UCSD-AML1 (cell line): Measurements from ENCODE around the gene USP17L19.
"Not testable (repeated sequence)": the region's sequence is repeated elsewhere in the genome, so short reads cannot be mapped to it uniquely, and the experiment has no call there.

Experiments
- DNase-seq: peaks from one replicate; lab custom pipeline; 2025; ENCODE audit not compliant: unreplicated experiment; lab: John Stamatoyannopoulos, UW

USP17L19 gene

GRCh38 chr4:9253078-9253477, at the start of gene USP17L19:
USP17L19 (plus strand) TSS chr4:9253378; CDS start chr4:9253378, 0 bp downstream.
- not testable (repeated sequence) for DNase-seq

- DNase-seq = not testable (repeated sequence)
Measured at GRCh38 chr4:9210357-9210756, 42.8 kb upstream of the USP17L19 start, which contains the start of gene USP17L10. USP17L10 (plus strand) TSS chr4:9210657; CDS start chr4:9210657, 0 bp downstream.

- DNase-seq = not testable (repeated sequence)
Measured at GRCh38 chr4:9214701-9215100, 38.5 kb upstream of the USP17L19 start.

GRCh38 chr4:9215105-9215504, 38.1 kb upstream of the USP17L19 start, which contains the start of gene USP17L11:
USP17L11 (plus strand) TSS chr4:9215405; CDS start chr4:9215405, 0 bp downstream.
- not testable (repeated sequence) for DNase-seq

GRCh38 chr4:9219852-9220251, 33.3 kb upstream of the USP17L19 start, which contains the start of gene USP17L12:
USP17L12 (plus strand) TSS chr4:9220152; CDS start chr4:9220152, 0 bp downstream.
- DNase-seq = not testable (repeated sequence)

GRCh38 chr4:9224596-9224995, 28.6 kb upstream of the USP17L19 start, which contains the start of gene USP17L13:
USP17L13 (plus strand) TSS chr4:9224896; CDS start chr4:9224896, 0 bp downstream.
- not testable (repeated sequence) for DNase-seq

- DNase-seq = not testable (repeated sequence)
Measured at GRCh38 chr4:9230249-9230648, 22.9 kb upstream of the USP17L19 start.

GRCh38 chr4:9234085-9234484, 19.1 kb upstream of the USP17L19 start, which contains the start of gene USP17L15:
USP17L15 (plus strand) TSS chr4:9234385; CDS start chr4:9234385, 0 bp downstream.
- DNase-seq = not testable (repeated sequence)

- DNase-seq = not testable (repeated sequence)
Measured at GRCh38 chr4:9238461-9238860, 14.7 kb upstream of the USP17L19 start.

GRCh38 chr4:9243579-9243978, 9.6 kb upstream of the USP17L19 start, which contains the start of gene USP17L17:
USP17L17 (plus strand) TSS chr4:9243879; CDS start chr4:9243879, 0 bp downstream.
- DNase-seq = not testable (repeated sequence)

- not testable (repeated sequence) for DNase-seq
Measured at GRCh38 chr4:9247953-9248680, 5.1 kb upstream of the USP17L19 start, which contains the start of gene USP17L18. USP17L18 (plus strand) TSS chr4:9248630; CDS start chr4:9248630, 0 bp downstream.

- DNase-seq = not testable (repeated sequence)
Measured at GRCh38 chr4:9257824-9258223, 4.6 kb downstream of the USP17L19 start, which contains the start of gene USP17L20. USP17L20 (plus strand) TSS chr4:9258124; CDS start chr4:9258124, 0 bp downstream.

- DNase-seq = not testable (repeated sequence)
Measured at GRCh38 chr4:9262572-9262971, 9.4 kb downstream of the USP17L19 start, which contains the start of gene USP17L21. USP17L21 (plus strand) TSS chr4:9262872; CDS start chr4:9262872, 0 bp downstream.

- not testable (repeated sequence) for DNase-seq
Measured at GRCh38 chr4:9267319-9267718, 14.1 kb downstream of the USP17L19 start, which contains the start of gene USP17L22. USP17L22 (plus strand) TSS chr4:9267619; CDS start chr4:9267619, 0 bp downstream.

- DNase-seq = not testable (repeated sequence)
Measured at GRCh38 chr4:9271719-9272118, 18.5 kb downstream of the USP17L19 start.
